ENCODE measurements around the gene CLEC6A.

The CLEC6A gene

DNA sequence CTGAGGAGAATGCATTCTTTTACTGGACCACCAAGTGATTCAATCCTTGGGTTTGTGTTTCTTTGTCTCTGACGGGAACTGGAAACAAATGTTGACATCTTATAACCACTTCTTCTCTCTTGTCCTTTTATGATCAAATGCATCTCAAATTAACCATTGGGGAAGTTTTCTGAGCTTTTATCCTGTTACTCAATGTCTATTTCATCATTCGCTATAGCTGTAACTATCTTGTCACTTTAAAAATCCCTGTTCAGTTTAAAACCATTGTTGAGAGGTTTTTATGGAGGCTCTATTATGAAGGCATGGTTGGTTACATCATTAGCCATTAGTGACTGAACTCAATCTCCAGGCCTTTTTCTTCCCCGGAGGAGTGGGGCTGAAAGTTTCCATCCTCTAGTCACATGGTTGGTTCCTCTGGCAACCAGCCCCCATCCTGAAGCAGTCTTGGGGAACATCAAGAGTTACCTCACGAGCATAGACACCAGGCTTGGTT lies 2.7 kb upstream of the CLEC6A start:
- TF ChIP-seq, protein P1, sequence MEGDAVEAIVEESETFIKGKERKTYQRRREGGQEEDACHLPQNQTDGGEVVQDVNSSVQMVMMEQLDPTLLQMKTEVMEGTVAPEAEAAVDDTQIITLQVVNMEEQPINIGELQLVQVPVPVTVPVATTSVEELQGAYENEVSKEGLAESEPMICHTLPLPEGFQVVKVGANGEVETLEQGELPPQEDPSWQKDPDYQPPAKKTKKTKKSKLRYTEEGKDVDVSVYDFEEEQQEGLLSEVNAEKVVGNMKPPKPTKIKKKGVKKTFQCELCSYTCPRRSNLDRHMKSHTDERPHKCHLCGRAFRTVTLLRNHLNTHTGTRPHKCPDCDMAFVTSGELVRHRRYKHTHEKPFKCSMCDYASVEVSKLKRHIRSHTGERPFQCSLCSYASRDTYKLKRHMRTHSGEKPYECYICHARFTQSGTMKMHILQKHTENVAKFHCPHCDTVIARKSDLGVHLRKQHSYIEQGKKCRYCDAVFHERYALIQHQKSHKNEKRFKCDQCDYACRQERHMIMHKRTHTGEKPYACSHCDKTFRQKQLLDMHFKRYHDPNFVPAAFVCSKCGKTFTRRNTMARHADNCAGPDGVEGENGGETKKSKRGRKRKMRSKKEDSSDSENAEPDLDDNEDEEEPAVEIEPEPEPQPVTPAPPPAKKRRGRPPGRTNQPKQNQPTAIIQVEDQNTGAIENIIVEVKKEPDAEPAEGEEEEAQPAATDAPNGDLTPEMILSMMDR (conservative IDR thresholded peaks at IDR 0.05) = no peak
- H3K27ac ChIP-seq = no peak overlapping the region

DNA sequence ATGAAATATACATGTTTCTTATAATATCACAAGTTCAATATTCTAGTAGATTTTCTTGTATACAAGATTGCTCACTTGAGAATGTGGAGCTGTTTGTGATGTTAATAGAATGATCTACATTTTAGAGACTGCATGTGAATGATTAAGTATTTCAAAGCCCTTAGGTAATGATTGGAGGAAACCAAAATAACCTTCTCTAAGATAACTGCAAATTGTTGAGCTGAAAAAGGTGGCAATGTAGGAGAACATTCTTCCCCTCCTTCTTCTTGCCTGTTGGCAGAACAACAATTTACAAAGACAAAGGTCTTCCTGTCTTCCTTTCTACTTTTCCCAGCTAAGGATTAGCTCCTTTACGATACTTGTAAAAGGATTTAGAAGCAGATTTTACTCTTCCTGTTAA lies 2.0 kb upstream of the CLEC6A start:
- no peak overlapping the region for H3K27ac ChIP-seq

DNA sequence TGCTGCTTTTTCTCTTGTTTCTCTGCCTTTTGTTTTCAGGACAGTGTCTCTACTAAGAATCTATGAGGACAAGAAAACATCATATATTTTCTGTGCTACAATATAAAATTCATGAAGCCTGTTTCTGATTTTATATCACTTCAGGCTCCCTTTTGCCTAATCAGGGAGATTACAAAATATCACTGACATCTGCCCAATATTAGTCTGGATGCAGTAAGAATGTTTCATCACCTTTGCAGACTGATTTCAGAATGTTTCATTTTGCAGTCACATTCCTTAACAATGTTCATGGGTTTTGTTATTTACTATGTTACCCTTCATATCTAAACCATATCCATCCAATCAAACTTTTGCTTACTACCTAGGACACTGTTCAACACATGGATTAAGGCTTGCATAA lies 491 bp upstream of the CLEC6A start:
- TF ChIP-seq, protein P1 (conservative IDR thresholded peaks at IDR 0.05) = no peak
- H3K27ac ChIP-seq = no peak overlapping the region

More for the DNA sequence above, 2.0 kb upstream of the CLEC6A start:
- TF ChIP-seq, protein P1 (conservative IDR thresholded peaks at IDR 0.05) = no peak

DNA sequence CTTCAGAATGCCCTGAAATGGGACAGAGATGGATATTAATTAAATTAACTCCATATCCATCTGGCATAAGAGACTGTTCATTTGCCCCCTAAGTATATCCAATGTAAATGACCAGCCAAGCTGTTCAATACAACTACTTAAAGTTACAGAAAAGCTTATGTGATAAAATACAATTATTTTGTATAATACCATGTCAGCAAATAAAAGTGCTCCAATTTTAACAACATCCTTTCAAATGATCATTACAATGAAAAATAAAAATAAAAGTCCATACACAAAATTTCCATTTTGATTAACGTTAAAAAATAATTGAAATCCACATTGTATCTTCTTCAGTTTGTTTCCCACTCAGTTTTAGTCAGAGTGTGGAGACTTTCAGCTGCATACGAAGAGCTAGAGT lies 5.7 kb downstream of the CLEC6A start:
- TF ChIP-seq, protein P1 (conservative IDR thresholded peaks at IDR 0.05) = no peak
- no peak overlapping the region for H3K27ac ChIP-seq

DNA sequence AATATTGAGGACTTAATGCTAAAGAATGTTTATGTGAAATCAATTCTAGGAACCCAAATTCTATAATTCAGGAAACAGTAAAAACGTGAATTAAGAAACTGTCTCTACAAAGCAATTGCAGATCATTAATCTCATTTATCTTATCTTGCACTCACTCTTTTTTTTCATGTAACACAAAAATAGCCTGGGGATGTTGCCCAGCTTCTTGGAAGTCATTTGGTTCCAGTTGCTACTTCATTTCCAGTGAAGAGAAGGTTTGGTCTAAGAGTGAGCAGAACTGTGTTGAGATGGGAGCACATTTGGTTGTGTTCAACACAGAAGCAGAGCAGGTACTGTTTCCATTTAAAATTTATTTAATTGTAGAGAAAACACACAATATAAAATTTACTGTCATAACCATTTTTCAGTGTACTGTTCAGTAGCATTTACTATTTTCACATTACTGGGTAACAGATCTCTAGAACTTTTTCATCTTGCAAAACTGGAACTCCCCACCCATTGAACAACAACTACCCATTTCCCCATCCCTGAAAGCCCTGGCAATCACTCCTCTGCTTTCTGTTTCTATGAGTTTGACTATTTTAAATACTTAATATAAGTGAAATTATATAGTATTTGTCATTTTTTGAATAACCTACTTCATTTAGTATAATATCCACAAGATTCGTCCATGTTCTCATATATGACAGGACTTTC lies 9.7 kb downstream of the CLEC6A start:
- TF ChIP-seq, protein P1 (conservative IDR thresholded peaks at IDR 0.05) = no peak
- H3K27ac ChIP-seq = no peak overlapping the region

DNA sequence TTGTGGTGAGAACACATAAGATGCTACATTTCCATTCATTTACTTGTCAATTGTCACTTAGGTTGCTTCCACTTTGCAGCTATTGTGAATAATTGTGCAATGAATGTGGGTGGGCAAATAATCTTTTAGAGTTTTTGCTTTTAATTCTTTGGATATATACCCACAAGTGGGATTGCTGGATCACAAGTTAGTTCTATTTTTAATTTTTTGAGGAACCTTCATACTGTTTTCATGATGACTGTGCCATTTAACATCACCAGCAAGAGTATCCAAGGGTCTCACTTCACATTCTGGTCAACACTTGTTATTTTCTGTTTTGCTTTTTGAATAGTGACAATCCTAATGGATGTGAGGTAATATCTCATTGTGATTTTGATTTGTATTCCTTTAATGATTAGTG lies 10.5 kb downstream of the CLEC6A start:
- TF ChIP-seq, protein P1 (conservative IDR thresholded peaks at IDR 0.05) = no peak
- no peak overlapping the region for H3K27ac ChIP-seq

DNA sequence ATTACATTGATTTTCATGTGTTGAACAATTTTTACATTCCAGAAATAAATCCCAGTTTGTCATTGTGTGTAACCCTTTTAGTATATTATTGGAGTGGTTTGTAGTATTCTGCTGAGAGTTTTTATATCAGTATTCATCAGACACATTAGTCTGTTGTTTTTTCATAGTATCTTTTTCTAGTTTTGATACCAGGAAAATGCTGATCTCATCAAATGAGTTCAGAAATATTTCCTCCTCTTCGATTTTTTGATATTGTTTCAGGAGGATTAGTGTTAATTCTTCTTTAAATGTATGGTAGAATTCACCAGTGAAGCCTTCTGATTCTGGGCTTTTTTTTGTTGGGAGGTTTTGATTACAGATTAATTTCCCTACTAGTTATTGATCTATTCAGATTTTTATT lies 15.3 kb downstream of the CLEC6A start:
- TF ChIP-seq, protein P1 (conservative IDR thresholded peaks at IDR 0.05) = no peak
- no peak overlapping the region for H3K27ac ChIP-seq

All from VCaP (cell line).